Amniotic epithelial cell (primary cell): ENCODE results near the gene ADRB2.
"Not testable (repeated sequence)": the region's sequence is repeated elsewhere in the genome, so short reads cannot be mapped to it uniquely, and the experiment has no call there.

Experiments
- DNase-seq: peaks from one replicate; pipeline ENCODE4 v3.0.0-alpha.2; 2010; ENCODE audit warnings: low read depth

Gene ADRB2

DNA sequence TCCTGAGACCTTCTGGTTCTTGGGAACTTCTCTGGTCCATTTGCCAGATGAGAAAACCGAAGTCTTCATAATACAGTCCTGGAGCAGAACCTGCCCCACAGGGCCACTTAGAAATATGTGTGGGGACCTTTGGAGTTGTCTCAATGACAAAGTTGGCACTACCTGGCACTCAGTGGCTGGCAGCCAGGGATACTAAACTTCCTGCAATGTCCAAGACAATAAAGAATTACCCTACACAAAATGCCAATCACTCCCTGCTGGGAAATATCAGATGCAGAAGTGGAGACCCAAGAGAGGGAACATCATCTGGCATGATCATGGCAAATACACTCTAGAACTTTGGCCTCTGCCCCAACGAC is 29.6 kb downstream of the ADRB2 start:
- DNase-seq: no peak

DNA sequence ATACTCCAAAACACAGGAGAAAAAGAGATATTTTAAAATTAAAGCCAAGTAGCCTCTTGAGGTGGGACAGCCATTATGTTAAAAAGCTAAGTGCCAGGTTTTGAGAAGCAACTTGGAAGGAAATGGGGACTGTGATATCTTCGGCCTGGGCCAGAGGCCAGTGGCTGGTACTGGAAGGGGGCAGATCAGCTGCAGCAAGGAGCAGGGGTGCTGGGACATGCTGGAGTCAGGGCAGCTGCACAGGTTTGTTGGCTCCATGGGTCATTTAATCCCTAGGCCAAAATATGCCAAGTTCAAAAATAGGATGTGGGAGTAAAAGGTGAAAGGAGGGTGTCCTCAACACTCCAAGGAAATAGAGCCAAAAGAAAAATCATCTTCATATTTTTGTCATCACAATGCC is 30.0 kb downstream of the ADRB2 start:
- no peak for DNase-seq

DNA sequence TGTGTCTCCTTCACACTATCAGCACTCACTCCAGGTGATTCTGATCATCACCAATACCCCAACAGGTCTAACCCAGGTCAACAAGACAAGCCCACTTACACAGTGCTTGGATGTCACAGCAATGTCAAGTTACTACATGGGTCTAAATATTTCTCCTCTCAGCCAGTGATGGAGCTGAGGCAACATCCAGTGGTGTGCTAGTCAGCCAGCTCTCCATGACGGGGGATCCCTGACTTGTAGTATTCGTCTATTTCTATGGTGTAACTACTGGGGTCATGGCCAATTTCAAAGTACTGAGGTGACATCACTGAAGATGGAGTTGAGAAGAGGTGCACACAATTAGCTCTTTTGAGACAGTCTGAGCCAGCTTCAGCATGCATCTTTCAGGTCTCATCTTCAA is 31.1 kb downstream of the ADRB2 start:
- DNase-seq: no peak

DNA sequence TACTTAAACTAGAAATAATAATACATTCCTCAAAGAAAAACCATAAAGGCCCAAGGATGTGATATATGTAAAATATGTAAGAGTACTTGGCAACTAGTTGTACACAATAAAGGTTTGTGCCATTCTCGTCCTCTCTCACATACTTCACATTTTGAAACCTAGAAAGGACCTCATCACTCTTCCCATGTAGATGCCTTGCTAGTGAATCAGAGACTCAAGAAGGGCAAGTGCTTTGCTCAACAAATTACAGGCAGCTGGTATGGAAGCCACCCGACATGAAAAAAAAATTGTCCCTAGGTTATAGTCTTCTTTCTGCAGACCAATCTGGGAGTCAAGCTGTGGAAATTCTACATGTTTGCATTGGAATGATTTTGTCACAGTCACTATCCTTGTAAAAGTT is 31.7 kb downstream of the ADRB2 start:
- DNase-seq: peak; percentile 11

DNA sequence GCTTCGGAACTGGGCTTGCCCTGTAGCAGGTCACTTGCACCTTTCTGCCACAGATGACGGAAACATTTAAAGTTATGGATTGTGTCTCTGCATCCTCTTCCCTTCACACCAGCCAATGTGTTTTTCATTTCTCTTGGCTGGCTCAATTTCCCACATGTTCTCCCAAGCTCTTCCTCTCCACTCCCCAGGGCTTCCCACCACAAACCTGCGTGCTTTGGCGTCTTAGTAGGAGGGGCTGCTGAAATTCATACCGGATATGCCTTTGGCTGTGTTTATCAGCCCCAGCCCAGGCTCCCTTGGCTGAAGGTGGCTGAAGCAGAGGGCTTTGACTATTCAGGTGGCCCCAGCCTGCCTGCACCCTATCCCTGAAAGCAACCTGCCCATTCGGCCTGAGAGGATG is 32.1 kb downstream of the ADRB2 start:
- no peak for DNase-seq

DNA sequence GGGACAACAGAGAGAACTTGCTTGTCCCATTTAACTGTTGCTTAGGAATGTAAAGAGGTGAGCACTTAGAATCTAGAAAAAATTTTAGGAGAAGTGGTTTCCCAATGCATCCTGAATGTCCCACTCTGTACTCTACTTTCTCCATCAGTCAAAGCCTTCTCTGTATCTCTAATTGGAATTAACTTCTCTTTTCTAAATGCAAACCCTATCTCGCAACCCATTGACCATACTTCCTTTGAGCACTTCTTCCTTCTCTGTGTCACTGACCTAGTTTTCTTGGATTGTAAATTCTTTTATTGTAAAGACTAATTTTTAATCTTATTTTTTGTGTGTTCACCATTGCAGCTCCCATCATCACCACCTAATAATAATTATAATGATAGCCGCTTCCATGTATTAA is 33.3 kb downstream of the ADRB2 start:
- no peak for DNase-seq

DNA sequence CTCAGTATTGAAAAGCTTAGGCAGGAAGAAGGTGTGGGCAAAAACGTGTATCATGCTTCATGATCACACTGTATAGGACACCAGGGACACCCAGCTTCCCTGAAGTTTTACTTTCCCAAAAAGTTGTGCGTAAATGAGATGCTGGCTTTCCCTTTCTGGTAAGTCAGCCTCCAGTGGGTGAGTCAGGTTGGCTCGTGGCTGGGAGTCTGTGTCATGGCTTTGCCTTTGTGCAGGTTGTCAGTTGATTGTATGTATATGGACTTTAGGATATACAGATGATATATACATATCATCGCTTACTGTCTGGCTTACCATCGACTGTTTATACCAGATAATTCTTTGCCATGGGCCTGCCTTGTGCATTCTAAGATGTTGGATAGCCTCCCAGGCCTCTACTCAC is 34.2 kb downstream of the ADRB2 start:
- DNase-seq: no peak

DNA sequence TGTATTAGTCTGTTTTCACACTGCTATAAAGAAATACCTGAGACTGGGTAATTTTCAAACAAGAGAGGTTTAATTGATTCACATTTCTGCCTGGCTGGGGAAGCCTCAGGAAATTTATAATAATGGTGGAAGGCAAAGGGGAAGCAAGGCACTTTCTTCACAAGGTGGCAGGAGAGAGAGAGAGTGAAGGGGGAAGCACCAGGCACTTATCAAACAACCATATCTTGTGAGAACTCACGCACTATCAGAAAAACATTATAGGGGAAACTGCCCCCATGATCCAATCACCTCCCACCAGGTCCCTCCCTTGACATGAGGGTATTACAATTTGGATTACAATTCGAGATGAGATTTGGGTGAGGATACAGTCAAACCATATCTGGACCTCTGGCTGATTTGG is 34.7 kb downstream of the ADRB2 start:
- no peak for DNase-seq

DNA sequence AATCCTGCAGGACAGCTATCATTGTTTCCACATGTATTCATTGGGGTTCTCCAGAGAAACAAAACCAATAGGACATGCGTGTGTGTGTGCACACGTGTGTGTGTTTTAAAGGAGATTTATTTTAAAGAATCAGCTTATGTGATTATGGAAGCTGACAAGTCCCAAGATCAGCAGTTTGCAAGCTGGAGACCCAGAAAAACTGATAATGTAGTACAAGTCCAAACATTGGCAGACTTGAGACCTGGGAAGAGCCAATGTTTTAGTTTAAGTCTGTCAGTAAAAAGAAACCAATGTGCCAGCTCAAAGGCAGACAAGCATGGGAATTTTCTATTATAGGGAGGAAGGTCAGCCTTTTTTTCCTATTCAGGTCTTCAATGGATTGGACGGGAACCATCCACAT is 35.3 kb downstream of the ADRB2 start:
- DNase-seq: no peak

DNA sequence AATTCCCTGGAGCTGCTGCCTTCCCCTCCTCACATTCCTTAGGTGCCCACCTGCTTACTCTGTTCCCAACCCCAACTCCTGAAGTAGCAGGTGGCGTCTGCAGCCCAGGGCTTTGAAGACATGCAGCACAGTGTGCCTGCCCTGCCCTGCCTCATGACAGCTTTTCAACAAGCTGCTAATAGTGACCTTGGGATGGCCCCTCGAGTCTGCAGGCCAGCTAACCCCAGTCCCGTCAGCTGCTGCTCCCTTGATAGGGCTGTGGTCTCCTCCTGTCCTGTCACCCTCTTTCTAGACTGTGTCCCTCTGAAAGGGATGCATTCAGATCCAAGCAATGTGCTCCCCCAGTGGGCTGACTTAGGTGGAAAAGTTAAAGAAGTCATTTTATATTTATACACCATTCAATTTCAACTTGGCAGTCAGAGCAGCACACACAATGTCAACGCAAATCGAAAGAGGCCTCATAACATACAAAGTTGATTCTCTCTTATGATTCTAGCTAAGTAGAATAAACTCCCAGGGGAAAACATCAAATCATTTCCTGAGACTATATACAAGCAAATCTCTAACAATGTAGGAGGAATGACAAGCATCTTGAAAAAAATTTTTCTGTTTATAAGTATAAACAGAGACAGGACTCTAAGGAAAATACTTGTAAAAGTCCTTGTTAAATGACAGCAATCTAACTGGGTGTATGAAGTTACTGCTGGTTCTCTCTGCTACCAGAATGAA is 37.9 kb downstream of the ADRB2 start:
- DNase-seq: no peak

DNA sequence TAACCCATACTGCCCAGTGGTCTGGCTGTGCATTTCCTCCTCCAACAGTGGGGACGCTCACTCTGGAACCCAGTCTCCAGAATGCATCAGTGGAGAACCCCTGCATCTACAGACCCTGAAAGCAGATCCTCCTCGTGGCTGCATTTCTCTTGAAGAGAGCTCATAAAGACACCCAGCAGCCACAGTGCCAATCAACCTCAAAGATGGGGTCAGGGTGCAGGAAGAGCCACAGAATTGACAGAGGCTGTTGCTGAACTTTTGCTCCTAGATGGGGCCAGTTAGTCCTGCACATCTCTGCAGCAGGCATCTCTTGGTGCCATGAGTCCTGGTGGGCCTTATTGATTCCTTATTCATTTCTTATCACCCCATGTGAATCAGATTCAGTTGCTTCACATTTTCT is 39.6 kb downstream of the ADRB2 start:
- no peak for DNase-seq

DNA sequence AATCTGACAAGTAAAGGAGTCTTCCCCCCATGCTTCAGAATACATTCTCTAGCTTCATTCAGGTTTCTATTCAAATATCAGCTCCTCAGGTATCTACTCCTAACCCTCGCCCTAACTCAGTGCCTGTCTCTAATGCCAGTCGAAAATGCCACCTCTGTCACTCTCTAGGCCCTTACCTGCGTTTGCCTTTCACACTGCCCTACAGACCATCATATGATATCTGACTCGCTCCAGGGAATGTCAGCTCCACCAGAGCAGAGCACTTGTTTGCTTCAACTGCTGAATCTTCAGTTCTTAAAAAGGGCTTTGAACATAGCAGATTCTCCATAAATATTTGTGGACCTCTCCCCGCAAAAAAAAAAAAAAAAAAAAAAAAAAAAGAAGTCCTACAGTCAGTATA is 46.7 kb downstream of the ADRB2 start:
- no peak for DNase-seq

DNA sequence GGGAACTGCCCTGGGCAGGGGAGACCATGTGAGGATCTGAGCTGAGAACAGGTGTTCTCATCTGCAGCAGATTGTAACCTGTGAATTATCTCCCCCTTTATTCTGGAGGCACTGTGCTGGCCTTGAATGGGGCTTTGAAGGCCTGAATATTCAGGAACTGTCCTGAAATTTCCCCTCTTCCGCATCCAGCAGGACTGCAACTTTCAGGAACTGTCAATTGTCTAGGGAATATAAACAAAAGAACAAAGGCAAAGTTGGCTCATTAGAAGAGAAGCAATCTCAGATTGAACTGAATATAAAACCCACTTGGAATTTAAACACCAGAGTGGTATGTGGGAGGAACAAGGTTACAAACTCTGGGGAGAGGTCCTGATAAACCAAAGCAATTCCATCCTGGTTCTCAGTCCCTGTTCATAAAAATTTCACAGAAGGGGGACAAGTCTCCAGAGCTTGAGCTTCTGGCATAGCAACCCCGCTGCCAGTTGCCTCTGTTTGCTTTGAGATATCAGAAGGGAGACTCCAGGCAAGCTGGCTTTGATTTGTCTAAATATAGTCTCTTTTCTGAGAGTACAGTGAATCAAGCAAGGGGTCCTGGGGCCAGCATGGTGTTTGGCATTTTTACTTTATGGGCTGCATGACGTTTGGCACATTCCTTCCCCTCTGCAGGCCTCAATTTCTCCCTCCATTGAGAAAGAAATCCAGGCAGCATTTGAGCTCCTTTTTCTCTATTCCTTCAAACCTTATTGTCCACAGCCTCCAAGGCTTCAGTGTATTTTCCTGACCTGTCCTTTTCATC is 47.5 kb downstream of the ADRB2 start:
- no peak for DNase-seq

DNA sequence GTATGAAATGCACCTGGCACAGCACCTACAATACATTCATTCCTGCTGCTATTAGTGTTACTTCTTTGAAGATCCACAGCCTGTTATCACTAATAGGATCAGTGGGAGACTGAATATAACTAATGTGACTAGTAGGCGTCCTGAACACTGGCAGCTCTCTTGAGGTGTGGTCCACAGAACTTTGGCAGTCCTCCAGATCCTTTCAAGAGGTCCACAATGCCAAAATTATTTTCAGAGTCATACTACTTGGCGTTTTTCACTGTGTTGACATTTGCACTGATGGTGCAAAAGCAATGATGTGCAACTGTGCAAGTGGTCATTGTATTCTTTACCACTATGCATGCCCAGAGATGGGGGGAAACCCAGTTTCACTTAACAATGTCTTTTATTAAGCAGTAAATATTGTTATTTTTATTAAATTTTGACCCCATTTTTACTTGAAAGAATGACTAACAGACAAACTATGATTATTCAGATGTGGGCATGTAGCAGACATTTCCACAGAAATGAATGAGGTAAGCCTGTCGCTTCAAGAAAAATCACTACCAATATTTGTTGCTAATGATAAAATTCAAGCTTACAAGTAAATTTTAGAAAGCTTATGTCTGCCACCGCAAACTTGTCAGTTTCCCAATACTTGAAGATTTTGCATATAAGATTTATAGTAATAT is 48.9 kb downstream of the ADRB2 start:
- DNase-seq: no peak

DNA sequence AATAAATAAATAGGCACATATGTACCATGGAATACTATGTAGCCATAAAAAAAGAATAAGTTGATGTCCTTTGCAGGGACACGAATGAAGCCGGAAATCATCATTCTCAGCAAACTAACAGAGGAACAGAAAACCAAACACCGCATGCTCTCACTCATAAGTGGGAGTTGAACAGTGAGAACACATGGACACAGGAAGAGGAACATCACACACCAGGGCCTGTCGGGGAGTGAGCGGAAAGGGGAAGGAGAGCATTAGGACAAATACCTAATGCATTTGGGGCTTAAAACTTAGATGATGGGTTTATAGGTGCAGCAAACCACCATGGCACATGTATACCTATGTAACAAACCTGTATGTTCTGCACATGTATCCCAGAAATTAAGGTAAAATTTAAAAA is 51.0 kb downstream of the ADRB2 start:
- not testable (repeated sequence) for DNase-seq
